Myometrial cell (primary cell): ENCODE data around the gene PGC. TPM values are rescaled to one million over a fixed set of nuclear protein-coding genes. Genes with fewer than 3 reads are reported as not detected.

ENCODE experiments used
- total RNA-seq: library from RNA; depleted of rRNA; stranded (reverse); fragments of >200 nt; gene quantifications from 2 replicates; pipeline ENCODE4 v1.2.3, GENCODE V29; 2015

Gene PGC
- total RNA-seq = not detected in 2 replicates

GRCh38 chr6:41747256-41748101 is at the start of gene PGC:
Gene PGC, minus strand, starts transcription at chr6:41747397. Its CDS starts 63 bp downstream, at chr6:41747334.

GRCh38 chr6:41787219-41787917 is 40.2 kb upstream of the PGC start, which contains the start of gene TOMM6:
Gene TOMM6, plus strand, starts transcription at chr6:41787694. Its CDS starts 4 bp downstream, at chr6:41787698.

GRCh38 chr6:41780551-41781365 is 33.6 kb upstream of the PGC start, which contains the start of gene PRICKLE4:
Gene PRICKLE4, plus strand, starts transcription at chr6:41780782. Its CDS starts 2,692 bp downstream, at chr6:41783474.

GRCh38 chr6:41779788-41780550 is 32.8 kb upstream of the PGC start, which contains the start of gene FRS3:
Gene FRS3, minus strand, starts transcription at chr6:41779900. Its CDS starts 2,913 bp downstream, at chr6:41776987.

GRCh38 chr6:41735427-41736185 is 11.6 kb downstream of the PGC start, which contains the start of gene TFEB:
Gene TFEB, minus strand, starts transcription at chr6:41735608. Its CDS starts 44,395 bp downstream, at chr6:41691213.

Other genes with a start within 250 kb of the PGC start
- 5.1 and 5.8 TPM in 2 replicates for gene FOXP4, start 201.0 kb downstream of the PGC start, total RNA-seq
- 0.86 TPM in 1 of 2 replicates, not detected in the other for gene MDFI, start 108.9 kb downstream of the PGC start, total RNA-seq
- gene TFEB, start 11.8 kb downstream of the PGC start, total RNA-seq = 8.9 and 26.8 TPM in 2 replicates
- 2.0 and 3.9 TPM in 2 replicates for gene FRS3, start 32.5 kb upstream of the PGC start, total RNA-seq
- not detected in 2 replicates for gene PRICKLE4, start 33.4 kb upstream of the PGC start, total RNA-seq
- gene TOMM6, start 40.3 kb upstream of the PGC start, total RNA-seq = 280 and 362 TPM in 2 replicates
- gene USP49, start 148.0 kb upstream of the PGC start, total RNA-seq = 0.35 and 1.7 TPM in 2 replicates
- gene MED20, start 173.7 kb upstream of the PGC start, total RNA-seq = 20.4 and 37.8 TPM in 2 replicates
- 6.2 and 6.3 TPM in 2 replicates for gene BYSL, start 174.1 kb upstream of the PGC start, total RNA-seq
- 118 and 119 TPM in 2 replicates for gene CCND3, start 194.4 kb upstream of the PGC start, total RNA-seq